ENCODE measurements around the gene MAF.

MAF gene

DNA sequence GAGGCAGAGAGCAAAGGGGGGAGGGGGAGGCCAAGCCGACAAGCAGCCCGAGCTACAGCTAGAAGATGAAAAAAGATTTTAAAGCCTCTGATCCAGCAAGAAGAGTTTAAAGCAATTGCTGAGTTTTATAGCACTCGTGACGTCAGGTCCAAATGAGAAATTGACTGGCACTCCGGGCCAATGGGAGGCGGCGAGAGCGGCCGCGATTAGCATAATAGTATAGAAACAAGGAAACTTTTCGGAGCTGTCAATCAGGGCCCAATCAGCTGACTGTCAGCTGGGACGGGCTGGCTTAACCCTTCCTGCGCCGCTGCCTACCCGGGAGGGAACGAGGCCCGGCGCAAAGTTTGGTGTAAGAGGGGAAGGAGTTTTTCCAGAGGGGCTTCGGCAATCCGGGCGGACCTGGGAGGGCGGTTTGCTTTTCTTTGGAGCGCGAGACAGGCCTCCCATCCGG lies at the start of gene MAF:
Gene MAF, minus strand, starts transcription at position 100 of the 454 bp plus-strand sequence. CDS start 835 bp downstream, outside the sequence.
- peak; percentile 76 for DNase-seq

DNA sequence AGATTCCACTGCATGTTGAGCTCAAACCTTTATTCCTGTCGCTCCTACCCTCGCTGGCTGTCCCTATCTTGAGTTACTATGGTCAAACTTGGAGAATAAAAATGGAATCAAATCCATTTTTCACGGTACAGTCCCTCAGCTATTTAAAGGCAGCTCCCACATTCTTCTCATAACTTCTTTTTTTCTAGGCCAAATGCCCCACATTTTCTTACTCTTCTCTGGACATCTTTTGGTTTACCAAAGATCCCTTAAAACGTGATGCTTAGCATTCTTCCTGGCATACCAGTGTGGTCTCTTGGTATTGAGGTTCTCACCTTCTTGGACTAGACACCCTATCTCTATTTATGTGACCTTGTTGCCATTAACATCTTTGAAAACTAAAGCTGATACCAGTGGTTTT lies 48.3 kb upstream of the MAF start:
- no peak for DNase-seq

DNA sequence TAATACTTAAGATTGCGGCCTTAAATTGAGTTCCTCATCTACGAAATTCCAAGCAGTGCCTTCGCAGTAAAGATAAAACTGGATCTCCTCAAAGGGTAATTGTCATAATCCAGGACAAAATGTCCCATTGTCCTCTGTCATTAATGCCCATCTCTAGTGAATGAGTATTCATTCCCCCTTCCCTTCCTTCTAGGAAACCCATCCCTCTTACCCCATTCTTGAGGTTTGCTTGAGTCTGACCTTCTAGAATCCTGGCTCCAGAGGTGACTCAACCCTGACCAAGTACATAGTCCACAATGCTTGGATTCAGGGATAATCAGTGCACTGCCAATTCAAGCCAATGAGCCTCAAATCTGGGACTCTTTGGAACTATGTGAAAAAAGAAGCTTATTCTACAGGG lies 47.0 kb upstream of the MAF start:
- no peak for DNase-seq

DNA sequence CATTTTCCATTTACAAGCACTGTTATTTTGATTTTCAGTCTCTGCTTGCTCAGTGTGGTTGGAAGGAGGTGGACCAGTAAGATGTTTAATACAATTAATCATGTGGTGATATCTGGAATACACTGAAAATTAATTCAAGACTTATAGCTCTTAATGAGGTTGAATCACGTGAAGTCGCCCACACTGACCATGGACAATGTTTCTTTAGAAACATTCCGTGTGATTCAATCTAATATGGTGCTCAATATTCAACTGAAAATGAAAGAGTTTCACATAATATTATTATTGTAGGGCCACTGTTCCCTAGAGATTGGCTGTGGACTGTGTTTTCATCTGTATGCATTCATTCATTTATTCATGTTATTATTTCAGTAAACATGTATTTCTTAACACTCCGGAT lies 45.2 kb upstream of the MAF start:
- DNase-seq = no peak

DNA sequence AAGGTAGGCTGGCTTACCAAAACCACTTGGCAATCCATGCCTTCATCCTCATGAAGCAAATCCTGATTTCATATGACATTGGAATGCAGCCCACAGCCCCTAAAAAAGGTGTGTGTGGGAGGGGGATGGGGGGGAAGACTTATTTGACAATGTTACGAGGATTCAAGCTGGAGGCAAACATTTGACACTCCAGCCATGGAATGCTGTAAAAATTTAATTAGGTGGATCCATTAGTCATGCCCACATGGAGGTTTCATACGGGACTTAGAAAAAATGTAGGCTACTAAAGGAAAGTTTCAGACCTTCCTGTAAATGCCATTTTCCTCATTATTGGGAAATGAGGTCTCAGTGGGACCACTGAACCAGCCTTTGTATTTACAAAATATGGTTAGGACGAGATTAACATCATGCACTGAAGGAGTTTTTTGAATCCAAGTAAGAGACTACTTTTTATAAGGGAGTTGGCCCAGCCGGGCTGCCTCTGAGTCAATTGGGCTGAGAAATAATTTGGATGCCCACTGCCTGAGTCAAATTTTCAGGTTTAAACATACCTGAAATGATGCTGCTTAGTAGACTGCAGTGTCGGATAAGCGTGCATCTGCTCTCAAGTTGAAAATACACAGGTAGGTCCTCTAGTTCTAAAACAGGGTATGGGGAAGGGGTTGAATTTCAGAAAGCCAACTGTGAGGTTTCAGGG lies 44.6 kb upstream of the MAF start:
- DNase-seq = no peak

DNA sequence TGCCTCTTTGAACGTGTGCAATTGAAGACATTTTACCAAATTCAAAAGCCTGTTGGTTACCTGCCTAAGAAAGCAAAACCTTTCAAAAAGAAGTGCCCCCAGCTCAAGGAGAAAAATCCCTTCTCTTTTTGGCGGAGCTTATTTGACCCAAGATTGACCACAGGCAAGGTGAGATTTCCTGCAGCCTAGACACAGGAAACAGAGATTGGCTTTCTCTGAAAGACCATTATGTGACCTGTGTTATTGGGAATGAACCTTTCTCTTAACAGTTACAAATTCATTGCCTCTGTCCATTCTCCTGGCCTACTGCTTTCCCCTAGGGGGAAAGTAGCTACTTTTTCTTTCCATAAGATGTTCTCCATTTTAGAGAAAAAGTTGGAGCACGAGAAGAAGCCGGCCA lies 42.1 kb upstream of the MAF start:
- no peak for DNase-seq

DNA sequence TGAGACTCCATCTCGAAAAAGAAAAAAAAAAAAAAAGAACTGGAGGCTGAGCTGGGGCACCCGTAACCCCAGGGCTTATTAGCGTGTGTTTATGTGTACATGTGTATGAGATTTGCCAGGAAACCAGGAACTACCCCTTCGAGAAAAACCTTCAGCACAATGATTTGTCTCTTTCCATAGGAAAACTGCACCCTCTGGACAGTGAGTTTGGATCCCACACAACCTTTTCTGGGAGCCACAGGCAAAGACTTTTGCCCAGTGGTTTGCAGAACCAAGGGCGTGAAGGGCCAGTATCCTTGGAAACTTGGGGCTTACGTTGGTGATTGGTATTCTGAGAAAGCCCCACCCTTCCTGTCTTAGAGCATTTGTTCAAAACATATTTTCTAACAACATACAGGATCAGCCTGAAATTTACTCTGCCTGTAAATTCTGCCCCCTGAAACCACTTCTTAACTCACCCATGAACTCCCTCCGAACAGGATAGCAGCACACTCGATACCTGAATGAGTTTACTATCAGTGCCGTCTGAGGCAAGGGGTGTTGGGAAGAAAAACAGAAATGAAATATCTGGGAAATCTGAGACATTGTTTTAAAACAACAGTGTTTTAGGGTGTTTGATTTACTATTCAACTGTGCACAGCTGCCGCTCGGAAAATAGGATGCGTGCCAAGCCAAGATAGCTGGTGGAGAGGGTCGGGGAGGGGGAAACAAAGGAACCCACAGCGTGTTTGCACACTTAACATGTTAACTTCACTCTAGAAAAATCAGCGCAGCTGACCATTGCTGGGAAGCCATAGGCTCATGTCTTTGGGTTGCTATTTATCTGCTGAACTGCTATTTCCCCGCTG lies 40.2 kb upstream of the MAF start:
- DNase-seq = no peak

DNA sequence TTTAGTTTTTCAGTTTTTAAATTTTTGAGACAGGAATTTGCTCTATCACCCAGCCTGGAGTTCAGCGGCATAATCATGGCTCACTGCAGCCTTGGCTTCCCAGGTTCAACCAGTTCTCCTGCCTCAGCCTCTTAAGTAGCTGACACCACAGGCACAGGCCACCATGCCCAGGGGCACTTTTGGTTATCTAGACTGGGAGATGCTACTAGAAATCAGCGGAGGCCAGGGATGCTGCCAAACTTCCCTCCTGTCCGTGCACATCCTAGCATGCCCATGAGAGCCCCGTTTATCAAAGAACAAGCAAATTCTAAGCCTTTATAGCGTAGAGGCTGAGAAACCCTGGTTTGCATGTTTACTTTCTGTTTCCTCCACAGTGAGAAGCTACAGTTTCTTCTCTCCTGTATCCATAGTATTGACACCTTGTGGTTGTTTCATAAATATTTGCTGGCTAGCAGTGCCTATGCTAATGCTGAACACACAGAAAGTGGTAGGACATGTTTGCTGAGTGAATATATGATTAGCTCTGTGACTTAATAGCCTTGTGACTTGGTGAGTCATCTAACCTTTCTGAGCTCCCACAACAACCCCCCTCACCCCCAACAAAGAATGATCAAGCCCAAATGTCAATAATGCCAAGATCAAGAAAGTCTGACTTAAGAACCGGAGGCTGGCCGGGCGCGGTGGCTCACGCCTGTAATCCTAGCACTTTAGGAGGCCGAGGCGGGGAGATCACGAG lies 39.2 kb upstream of the MAF start:
- no peak for DNase-seq

DNA sequence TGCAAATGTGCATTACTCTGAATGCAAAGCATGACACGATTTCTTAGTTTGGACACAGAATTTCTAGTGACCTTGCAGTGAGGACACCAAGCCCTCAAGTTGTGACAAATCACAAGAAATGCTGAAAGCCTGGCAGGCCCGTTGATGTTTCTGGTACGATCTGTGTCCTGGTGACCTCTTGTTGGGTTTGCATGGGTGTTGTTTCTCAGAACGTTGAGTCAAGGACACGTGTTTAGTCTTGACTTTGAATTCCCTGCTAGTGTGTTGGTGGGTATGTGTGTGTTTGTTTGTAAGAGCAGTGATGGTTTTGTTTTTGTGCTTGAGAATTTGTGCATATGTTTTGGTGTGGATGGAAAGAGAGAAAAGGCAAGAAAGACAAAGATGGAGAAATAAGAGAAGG lies 37.8 kb upstream of the MAF start:
- DNase-seq = no peak

DNA sequence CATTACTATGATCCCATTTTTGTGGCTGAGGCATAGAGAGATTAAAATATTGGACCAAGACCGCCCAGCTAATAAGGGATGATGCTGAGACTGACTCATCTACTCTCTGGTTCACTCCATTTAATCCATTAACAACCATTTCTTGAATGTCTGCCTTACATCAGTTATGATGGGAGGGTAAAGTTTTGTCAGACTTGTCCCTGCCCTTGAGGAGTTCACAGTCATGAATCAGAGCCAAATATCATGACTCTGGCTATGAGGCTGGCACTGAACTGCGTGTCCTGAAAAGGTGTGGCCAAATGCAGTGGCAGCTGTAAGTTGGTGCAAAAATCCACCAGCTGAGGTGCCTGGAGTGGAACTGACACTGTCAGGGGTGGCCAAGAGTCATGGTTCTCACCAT lies 35.0 kb upstream of the MAF start:
- no peak for DNase-seq

DNA sequence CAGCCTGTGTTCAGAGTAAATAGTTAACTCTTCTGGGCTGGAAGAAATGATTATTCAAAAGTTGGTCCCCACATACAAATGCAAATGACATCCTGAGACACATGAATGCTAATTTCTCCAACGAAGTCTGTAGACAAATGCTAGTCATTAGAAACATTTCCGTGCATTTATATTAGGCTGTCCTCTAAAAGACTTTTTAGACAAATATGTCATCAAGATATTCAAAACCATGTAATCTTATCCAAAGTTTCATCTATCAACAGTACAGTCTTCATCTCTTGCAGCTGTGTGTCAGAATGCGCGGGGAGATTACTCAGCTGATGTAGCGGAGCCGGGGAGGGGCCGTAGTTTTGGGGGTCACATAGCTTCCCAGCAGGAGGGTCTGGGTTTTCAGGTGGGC lies 33.8 kb upstream of the MAF start:
- no peak for DNase-seq

DNA sequence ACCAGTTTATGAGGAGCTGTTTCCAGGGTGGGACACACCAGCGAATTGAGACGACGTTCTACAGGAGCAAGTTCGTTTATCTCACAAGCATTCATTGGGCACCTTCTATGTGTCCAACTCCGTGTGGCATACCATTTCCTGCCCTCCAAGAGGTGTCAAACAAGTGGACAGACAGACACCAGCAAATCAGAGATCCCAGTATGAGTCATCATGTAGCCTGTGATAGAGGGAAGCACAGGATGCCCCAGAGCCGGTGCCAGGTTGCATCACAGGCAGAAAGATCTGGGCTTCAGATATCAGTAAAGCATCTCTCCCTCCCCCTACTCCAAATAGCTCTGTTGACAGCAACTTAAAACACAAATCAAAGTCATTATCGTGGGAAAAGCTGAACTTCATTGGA lies 31.8 kb upstream of the MAF start:
- DNase-seq = no peak

DNA sequence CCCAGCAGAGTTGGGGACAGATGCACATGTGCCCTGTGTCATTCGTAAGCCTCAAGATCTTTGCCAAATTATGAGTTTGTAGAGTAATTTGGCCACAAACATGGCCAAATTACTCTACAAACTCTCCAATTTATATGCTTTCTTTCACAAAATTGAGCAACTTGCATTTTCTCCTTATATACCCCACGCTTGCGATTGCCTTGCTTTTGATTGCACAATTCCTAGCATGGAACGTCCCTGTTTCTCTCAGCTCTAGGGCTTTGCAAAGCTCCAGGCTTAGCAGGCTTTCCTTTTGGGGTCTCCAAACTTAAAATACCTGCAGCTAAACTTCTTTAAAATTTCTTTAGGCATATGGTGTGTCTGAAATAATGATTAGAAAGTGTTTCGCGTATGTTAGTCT lies 28.5 kb upstream of the MAF start:
- no peak for DNase-seq

DNA sequence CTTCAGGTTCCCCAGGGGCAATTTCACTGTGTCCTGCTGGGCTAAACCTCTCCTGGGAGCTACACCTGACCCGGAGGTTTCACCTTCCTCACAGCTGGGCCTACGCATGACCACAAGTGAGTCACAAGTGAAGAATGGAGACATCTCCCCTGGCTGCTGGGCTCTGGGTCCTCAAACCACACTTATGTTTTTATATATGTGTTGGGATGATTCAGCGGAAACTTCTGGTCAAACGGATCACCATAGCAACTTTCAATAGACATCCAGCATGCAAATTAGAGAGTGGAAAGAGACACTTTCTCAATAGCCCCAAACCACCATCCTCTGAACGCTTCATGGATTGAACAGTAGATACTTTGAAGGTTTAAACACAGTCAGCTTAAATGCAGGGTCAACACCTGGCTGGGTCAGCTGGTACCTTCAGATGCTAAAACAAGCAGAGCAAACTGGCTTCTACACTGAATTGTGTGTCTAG lies 28.0 kb upstream of the MAF start:
- DNase-seq = peak; percentile 37

DNA sequence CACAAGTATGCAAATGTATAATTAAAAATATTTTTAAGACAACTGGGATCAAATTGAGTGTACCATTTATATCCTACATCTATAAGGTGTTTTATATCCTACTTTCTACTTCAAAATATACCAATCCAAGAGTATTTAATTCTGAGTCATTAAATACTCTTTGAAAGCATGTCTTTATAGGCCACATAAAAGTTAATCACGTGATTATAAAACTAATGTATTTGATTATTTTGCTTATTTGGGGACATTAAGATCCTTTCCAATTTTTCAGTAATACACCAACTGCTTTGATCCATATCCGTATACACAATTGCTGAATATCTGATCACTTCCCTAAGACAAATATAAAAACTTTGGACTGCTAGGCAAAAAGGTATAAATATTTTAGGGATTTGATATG lies 26.6 kb upstream of the MAF start:
- no peak for DNase-seq

DNA sequence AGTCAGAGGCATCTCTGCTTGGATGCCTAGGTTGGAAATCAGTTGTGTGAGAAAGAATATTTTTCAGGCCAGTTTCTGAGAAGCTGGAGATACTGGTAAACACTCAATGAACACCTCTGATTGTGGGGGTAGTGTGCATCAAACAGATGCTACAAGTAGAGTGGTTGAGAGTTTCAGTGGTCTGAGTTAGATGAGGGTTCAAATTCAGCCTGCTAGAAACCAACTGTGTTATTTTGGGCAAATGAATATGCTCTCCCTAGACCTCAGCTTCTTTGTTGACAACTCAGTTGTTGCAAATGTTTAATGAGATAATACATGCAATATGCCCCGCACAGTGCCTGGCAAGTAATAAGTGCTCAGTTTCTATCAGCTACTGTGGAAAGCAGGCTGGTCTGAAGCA lies 25.2 kb upstream of the MAF start:
- no peak for DNase-seq

DNA sequence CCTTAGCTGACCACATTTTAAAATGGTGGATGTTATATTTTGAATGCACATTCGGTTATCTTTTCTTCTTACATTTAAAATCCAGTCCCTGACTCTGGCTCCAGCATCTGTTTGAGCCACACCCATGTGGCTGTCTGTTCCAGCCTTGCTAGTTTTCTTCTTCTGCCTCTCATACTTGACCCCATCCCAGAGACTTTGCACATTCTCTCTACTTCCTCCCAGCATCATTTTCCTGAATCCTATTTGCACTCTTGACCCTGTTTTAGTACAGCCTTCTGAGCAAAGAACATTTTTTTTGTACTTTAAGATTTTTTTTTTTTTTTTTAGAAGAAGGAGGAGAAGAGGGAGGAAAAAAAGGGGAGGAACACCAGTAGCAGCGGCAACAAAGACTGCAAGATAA lies 23.3 kb upstream of the MAF start:
- DNase-seq = no peak

DNA sequence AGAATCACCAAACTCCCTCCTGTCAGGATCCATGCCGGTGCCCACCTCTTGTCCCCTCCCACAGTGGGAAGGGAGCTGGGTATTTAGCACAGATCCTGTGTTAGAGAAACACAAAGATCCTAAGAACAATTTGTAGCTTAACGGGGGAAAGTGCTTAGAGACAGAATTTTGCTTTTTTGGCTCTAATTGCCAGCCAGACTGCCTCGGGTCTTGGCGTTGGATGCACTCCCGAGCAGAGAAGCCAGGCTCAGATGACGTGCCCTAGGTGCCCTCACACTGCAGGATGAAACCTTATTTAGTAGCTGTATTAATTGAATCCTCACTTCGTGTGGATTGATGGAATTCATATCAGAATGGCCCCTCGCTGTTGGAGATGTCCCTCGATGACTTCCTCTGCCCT lies 22.5 kb upstream of the MAF start:
- no peak for DNase-seq

DNA sequence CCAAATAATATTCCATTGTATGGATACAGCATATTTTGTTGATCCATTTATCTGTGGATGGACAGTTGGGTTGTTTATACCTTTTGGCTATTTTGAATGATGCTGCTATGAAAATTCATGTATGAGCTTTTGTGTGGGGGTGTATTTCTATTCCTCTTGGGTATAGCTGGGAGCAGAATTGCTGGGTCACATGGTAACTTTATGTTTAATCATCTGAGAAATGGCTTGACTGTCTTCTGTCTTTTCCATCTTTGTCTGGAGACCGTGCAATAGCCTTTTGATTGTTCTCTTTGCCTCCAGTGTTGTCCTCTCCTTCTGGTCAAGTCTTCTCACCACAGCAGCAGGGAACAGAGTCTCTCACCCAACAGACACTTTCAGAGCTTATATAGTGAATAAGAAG lies 20.5 kb upstream of the MAF start:
- DNase-seq = no peak

DNA sequence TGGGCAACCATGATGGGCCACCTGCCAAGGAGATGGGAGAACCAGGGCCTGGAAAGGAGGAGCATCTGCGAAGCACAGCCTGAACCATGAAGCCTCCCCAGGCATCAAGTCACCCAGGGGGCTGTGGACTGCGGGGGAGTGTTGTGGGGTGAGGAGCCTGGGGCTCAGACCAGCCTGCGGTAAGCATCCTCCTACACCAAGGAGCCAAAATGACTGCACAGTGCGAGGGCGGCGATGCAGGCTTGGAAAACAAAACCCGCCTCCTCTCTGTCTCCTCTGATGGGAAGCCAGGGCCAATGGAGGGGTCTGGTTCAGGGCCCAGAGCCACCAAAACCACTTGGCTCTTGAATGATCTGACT lies 18.1 kb upstream of the MAF start:
- peak; percentile 43 for DNase-seq

DNA sequence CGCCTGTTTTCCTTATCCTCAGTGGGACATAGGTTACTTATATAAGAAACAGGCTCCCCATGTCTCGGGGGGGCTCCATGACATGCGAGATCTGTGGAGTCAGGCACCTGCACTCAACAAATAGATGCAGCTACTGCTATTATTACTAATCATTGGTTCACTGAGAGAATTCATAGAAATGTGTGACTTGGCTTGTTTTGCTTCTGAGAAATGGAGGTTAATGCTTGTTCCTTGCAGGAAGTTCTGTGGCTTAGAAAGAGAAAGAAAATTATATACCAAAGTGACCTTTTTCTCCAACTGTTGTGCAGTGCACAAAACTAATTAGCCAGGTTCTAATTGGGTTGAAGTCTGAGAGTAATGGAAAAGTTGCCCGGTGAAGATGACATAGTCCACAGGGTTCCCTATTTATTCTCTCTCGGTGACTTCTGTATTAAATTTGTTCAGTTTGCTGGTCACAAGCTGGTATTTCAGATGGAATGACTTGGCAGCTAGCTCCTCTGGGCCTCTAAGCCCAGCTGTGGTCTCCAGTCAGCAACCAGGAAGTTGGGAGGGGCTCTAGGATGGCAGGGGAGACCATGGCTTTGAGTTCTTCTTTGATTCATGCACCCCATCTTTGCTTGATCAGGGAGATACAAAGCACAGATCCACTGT lies 17.6 kb upstream of the MAF start:
- DNase-seq = no peak

DNA sequence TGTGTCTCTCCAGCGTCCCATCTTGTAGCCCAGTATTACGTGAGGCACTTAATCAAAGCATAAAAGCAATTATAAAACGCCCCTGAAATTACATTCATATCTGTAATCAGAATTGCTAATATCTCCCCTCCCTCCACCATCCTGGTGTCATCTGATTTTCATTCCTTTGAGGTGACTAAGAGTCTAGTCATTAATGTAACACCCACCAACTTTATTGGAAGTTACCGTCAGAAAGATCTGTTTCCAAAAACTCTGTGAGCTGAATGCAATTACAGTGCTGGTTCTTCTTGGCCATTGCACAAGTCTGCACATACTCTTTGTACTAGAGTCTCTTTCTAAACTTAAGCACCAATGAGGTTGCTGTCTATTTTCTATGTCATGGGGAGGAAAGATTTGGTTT lies 12.5 kb upstream of the MAF start:
- DNase-seq = no peak

DNA sequence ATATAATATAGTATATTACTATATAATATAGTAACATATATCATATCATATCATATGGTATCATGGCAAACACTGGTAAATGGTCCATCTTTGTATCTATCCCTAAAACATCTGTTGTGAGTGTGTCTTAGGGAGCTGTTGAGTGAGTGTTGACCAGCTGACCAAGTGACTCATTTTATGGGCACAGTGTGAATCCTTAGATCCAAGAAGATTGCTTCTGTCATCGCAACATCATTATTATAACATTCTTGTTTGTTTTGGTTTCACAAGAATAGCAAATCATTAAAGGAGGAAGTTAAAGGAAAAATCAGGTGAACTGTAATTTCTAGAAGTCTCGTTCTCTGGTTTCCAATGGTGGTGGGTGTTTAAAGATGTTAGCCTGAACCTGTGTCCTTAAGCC lies 11.7 kb upstream of the MAF start:
- DNase-seq = no peak
